Brain pericyte (primary cell): ENCODE data around the gene ARHGAP6.
A peak's percentile ranks its signal among the peaks of the same experiment; 100 is the strongest.
"Not testable (repeated sequence)": the region's sequence is repeated elsewhere in the genome, so short reads cannot be mapped to it uniquely, and the experiment has no call there.

Experiments used
- DNase-seq: peaks from one replicate; pipeline ENCODE4 v3.0.0-alpha.2; 2012; ENCODE audit warnings: low read depth, low spot score

ARHGAP6 gene

DNA sequence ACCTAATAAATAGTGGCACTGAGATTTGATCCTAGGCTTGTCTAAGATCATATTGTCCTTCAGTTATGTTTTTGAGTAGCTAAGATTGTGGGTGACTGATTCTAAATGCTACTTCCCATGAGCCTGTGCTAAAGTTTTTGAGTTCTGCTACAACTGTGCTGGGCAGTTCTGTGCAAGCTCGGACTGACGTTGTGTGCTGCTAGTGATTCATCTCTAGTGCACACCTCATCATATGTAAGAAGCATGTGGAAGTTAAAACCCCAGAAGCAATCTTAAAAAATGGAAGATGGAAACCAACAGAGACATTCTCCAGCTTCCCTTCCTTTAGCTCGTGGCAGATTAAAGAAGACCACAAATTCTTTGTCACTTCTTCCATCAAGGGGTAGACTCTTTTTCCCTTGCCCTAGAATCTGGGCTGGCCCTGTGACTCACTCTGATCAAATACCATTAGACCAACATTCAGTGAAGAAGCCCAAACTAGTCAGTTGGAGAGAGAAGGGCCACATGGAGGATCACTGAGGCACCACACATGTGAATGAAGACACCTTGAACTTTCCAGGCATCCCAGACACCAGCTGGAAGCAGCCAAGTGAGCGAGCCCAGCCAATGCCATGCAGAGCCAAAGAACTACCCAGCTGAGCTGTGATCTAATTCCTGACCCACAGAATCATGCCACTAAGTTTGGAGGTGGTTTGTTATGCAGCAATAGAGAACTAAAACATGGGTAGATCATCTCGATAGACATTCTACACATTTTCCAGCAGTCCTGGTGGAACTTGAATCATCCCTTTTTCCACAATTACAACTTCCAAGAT, 16.8 kb downstream of the ARHGAP6 start:
- no peak for DNase-seq

- no peak for DNase-seq
Observed at GRCh38 chrX:11647138-11647537, 18.6 kb downstream of the ARHGAP6 start.

- no peak for DNase-seq
Observed at GRCh38 chrX:11641349-11642065, 24.2 kb downstream of the ARHGAP6 start.

DNA sequence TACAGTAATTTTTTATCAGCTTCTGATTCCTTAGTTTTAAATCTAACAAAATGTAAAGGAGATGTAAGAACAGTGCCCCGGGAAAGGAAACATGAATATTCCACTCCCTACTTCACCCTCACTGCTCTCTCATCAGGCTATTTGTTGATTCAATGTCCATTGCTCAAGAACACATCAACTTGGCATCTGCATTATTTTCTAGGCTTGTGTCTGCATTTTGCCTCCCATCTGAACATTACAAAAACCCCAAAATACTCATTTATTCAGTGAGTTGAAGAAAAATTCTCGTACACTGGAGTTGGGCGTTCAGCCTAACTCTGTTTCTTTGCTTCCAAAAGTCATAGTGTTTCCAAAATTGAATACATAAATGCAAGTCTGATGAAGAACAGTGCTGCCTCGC, 25.6 kb downstream of the ARHGAP6 start:
- no peak for DNase-seq

GRCh38 chrX:11632732-11633131, 33.0 kb downstream of the ARHGAP6 start:
- DNase-seq, result no peak

DNA sequence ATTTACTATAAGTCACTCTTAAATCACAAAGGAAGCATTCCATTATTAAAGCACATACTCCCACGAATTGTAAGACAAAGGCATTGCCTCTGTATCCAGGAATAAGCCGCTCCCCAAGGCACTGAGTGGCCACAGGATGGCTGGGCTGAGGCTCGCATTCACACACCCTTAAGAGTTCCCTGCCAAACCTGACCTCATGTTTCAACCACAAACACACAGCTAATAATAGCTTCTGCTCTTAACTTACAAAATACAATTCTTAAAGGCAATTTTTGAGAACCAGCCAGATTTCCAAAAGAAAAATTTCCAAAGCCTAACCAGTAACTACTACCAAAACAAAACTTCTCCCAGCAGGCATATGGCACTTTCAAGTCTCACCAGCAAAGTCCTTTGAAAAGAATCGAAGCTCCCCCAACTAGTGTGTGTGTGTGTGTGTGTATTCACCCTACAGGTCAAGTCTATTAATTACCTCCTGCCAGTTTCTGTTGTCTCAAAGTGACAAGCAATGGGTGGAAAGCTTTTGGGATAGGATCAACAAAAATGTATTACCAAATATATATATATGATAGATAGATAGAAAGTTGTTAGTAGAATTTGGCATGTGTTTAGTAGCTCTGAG, 36.0 kb downstream of the ARHGAP6 start:
- peak; percentile 4 for DNase-seq

DNA sequence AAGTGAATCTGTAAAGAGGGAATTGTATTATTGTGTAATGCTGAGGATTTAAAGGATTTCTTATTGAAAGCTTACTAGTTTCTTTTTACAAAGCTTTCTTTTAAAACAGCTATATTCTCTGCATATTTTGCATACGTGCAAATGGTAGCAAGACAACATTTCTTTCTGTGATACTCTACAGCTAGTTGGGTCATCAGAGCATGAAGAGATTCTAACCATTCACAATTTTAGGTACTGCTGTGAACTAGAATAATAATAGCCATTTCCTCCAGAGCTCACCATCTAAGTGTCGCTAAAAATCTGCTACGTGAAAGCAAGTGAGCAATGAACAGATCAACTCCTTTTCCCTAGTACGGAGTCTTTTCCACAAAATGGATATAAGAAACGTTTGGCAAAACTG, 37.3 kb downstream of the ARHGAP6 start:
- DNase-seq, result no peak

DNA sequence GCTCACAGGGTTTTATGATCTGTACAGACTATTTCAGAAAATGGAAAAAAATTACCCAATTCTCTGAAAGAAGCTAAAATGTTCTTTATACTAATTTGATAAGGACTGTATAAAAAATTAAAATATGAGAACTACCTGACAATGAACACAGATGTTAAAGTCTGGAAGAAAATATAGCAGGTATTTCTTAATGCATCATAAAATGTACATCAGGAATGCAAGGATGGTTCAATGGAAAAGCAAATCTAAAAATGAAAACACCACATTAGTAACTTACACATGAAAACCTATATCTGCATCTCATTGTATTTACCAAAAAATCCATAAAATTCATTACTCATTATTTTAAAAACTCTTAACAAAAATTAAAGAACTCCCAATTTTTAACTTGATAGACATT, 39.4 kb downstream of the ARHGAP6 start:
- DNase-seq, result no peak

DNA sequence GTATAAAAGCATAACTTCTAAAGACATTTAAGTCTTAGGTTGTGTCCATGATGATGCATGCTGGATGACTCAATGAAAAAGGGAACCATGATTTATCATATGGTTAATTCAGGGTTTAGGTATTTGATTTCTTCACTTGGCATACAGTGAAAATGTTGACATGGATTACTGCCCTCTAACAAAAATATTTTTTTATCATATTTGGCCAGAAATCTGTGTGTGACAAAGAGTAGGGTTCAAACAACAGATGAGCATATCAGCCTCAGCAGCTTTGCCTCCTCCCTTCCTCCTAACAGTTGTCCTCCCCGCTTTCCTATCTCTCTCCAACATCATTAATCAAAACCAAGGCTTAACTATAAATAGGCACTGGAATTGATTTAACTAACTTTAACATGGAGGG, 46.3 kb downstream of the ARHGAP6 start:
- DNase-seq, result no peak

DNA sequence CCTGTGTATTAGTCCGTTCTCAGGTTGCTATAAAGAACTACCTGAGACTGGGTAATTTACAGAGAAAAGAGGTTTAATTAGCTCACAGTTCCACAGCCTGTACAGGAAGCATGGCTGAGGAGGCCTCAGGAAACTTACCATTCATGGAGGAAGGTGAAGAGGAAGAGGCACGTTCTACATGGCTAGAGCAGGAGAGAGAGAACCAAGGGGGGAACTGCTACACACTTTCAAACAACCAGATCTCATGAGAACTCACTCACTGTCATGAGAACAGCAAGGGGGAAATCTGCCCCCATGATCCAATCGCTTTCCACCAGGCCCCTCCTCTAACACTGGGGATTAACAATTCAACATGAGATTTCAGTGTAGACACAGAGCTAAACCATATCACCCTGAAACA, 51.5 kb downstream of the ARHGAP6 start:
- DNase-seq, result not testable (repeated sequence)

DNA sequence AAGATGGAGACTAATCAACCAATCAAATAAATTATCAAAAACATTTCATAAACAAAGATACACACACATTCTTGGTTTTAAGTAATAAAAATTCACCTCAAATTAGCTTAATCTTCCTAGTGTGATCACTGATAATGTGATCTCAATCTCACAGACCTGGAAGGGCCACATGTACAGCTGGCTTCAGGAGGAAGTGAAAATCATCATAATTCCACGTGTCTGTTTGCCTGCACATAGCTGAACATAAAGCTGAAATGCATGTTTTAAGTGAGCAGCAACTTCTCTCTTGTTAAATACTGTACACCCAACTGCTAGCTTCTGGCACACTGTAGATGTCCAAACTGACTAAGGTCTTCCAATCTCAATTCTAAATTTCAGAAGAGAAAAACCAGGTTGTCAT, 53.8 kb downstream of the ARHGAP6 start:
- no peak for DNase-seq

DNA sequence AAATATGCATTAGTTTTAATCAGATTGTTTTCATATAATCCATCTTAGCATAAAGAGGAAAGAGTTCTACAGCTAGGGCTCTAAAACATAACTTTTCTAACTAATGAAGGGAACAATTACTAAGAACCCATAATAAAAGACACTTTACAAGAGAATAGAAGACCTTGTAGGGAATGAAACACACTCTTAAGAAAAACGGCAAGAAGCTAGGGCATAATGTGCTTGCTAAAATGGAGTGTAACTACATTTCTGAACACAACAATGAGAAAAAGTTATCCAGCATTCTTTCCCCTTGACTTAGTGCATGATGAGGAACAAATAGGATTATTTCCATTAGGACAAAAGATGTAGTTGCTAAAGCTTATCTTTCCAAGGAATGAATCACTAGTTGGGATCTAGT, 54.6 kb downstream of the ARHGAP6 start:
- DNase-seq, result no peak

DNA sequence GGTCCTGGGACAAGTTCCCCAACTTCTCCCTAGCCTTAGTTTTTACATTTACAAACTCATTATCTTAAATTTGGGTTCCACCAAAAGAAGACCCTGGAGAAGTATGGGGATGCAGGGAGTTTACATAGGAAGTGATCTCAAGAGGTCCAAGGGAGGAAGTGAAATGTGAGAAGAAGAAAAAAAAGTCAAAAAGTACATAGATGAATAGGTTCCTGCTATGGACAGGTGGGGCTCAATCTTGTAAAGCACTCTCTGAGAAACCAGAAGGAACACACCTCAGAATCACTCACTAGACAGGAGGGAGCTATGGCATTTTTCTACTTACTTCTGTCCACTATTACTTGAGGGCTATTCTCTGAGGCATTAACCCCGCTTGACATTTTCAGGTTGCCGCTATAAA, 56.6 kb downstream of the ARHGAP6 start:
- no peak for DNase-seq

DNA sequence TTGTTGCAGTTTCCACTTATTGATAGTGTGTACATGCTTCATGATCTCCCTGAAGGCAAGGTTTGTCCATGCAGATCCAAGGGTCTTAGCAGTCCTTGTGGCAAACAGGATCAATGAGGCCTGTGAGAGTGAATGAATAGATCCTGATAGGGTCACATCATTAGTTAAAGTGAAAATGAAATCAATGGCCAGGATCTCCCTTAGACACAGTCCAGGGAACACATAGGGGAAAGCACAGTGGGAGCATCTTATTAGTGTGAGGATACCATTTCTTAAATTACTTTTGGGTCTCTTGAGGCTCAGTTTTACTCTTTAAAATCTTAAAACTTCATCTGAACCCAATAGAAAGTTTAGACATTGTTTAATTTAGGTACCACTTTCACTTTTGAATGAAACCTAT, 59.3 kb downstream of the ARHGAP6 start:
- DNase-seq, result no peak

GRCh38 chrX:11600578-11600977, 65.1 kb downstream of the ARHGAP6 start:
- DNase-seq, result no peak

GRCh38 chrX:11597479-11597878, 68.2 kb downstream of the ARHGAP6 start:
- DNase-seq, result no peak

DNA sequence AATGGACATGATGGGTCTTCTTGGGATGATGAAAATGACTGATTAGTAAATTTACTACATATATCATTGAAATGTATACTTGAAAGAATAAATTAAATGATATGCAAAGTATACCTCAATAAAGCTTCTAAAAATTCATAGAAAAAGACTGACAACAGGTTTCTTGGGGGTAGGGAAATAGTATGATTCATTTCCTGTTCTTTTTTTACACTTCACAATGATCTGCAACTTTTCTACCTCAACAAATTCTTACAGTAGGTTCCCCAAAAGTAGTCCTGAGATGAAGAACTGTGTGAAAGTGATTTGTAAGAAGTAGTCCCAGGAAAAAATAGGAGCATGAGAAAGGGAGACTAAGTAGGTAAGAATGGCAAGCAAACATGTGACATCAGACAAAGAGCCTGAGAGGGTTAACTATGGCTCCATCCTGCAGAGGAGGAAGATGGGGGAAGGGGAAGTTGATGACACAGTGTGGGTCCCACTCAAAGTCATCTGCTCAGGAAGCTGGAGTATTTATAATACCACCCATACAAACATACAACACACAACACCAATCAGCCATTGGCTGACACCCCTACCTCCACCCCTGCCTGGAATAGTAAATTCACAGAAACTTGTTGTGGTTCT, 73.9 kb downstream of the ARHGAP6 start:
- no peak for DNase-seq

GRCh38 chrX:11589641-11590040, 76.1 kb downstream of the ARHGAP6 start:
- no peak for DNase-seq

- DNase-seq, result no peak
Observed at GRCh38 chrX:11588097-11588496, 77.6 kb downstream of the ARHGAP6 start.

DNA sequence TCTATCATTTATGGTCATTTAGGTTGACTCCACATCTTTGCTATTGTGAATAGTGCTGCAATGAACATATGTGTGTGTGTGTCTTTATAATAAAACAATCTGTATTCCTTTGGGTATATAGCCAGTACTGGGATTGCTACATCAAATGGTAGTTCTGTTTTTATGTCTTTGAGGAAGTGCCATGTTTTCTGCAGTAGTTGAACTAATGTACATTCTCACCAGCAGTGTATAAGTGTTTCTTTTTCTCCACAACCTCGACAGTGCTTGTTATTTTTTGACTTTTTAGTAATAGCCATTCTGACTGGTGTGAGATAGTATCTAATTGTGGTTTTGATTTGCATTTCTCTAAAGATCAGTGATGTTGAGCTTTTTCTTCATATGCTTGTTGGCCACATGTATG, 80.5 kb downstream of the ARHGAP6 start:
- DNase-seq, result no peak

- no peak for DNase-seq
Observed at GRCh38 chrX:11580789-11581188, 84.9 kb downstream of the ARHGAP6 start.
